Endothelial cell (in vitro differentiated cells): ENCODE data around the gene FRS2. TPM values are rescaled to one million over a fixed set of nuclear protein-coding genes. Genes with fewer than 3 reads are reported as not detected.

Experiments used
- DNase-seq: peaks from one replicate; pipeline ENCODE4 v3.0.0; 2021; ENCODE audit warnings: low spot score
- H3K27ac Mint-ChIP-seq: one replicate; pipeline ENCODE4 v1.8.0; 2021; ENCODE audit warnings: mixed read lengths, inconsistent platforms; ENCODE audit not compliant: unreplicated experiment
- H3K27me3 Mint-ChIP-seq: one replicate; pipeline ENCODE4 v1.8.0; 2021; ENCODE audit warnings: mild to moderate bottlenecking, moderate library complexity, mixed read lengths, inconsistent platforms; ENCODE audit not compliant: unreplicated experiment
- H3K36me3 Mint-ChIP-seq: one replicate; pipeline ENCODE4 v1.8.0; 2021; ENCODE audit warnings: mild to moderate bottlenecking, low read depth, mixed read lengths, inconsistent platforms; ENCODE audit not compliant: unreplicated experiment
- H3K4me1 Mint-ChIP-seq: one replicate; pipeline ENCODE4 v1.8.0; 2021; ENCODE audit warnings: mild to moderate bottlenecking, mixed read lengths, inconsistent platforms; ENCODE audit not compliant: unreplicated experiment
- H3K4me3 Mint-ChIP-seq: one replicate; pipeline ENCODE4 v1.8.0; 2021; ENCODE audit warnings: mild to moderate bottlenecking, mixed read lengths, inconsistent platforms; ENCODE audit not compliant: unreplicated experiment
- H3K9me3 Mint-ChIP-seq: one replicate; pipeline ENCODE4 v1.8.0; 2021; ENCODE audit warnings: mixed read lengths, inconsistent platforms; ENCODE audit not compliant: unreplicated experiment
- total RNA-seq: library from RNA; stranded (reverse); fragmentation: NEBNext Ultra II Directional; extraction: Animal tissue kit (Norgen Biotek cat#: 25700); gene quantifications from one replicate; pipeline ENCODE4 v1.2.1, GENCODE V29; 2021; ENCODE audit not compliant: unreplicated experiment
- TF ChIP-seq, protein P1 (sequence below): fragments of 200-600 bp; sonication (generic); IDR thresholded peaks from one replicate; pipeline ENCODE4 v1.5.0; 2021; ENCODE audit warnings: antibody characterized with exemption; ENCODE audit not compliant: unreplicated experiment

The FRS2 gene
- total RNA-seq, 1 donor from 2014 or later: 22.9 TPM

DNA sequence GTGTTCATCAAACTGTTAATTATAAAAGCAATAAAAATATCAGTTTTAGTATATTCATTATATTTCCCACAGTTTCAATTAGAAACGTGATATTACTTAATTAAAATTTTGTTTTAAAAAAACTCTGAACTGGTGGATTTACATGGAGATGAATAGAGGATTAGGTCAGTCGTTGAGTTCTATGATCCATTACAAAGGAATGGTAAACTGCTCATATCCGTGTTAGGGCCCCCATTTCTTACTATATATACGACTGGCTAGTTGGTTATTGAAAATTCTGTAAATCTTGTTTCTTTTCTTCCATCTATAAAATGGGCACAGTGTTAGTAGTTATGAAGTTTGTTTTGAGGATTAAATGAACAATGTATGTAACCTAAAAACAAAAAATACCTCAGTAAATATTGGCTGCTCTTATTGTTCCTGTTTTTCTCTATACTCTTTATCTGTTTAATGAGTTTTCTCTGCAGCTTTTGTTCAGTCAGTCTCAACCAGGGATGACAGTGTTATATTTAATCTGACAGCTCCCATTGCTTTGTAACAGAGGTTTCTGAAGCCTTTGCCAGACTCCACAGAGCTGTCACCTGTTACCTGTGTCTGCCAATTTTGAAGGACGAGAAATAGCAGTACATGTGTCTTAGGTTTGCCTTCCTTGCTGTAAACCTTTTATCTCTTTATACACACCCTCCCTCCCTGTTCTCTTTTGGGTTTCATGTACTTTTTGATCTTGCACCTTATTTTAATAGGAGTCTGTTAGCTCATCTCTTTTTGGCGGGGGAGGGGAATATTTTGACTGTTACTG is 41.5 kb downstream of the FRS2 start:
- TF ChIP-seq, protein P1, sequence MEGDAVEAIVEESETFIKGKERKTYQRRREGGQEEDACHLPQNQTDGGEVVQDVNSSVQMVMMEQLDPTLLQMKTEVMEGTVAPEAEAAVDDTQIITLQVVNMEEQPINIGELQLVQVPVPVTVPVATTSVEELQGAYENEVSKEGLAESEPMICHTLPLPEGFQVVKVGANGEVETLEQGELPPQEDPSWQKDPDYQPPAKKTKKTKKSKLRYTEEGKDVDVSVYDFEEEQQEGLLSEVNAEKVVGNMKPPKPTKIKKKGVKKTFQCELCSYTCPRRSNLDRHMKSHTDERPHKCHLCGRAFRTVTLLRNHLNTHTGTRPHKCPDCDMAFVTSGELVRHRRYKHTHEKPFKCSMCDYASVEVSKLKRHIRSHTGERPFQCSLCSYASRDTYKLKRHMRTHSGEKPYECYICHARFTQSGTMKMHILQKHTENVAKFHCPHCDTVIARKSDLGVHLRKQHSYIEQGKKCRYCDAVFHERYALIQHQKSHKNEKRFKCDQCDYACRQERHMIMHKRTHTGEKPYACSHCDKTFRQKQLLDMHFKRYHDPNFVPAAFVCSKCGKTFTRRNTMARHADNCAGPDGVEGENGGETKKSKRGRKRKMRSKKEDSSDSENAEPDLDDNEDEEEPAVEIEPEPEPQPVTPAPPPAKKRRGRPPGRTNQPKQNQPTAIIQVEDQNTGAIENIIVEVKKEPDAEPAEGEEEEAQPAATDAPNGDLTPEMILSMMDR: no peak
- Mint-ChIP-seq H3K9me3 (no peaks in the 10 kb centered on the region), H3K4me1 (peaks cover 16% of the 10 kb centered on the region), H3K27ac (no peak overlapping the region), H3K27me3 (no peaks in the 10 kb centered on the region), H3K36me3 (no peaks in the 10 kb centered on the region), H3K4me3 (no peak overlapping the region)
- no peak for DNase-seq

DNA sequence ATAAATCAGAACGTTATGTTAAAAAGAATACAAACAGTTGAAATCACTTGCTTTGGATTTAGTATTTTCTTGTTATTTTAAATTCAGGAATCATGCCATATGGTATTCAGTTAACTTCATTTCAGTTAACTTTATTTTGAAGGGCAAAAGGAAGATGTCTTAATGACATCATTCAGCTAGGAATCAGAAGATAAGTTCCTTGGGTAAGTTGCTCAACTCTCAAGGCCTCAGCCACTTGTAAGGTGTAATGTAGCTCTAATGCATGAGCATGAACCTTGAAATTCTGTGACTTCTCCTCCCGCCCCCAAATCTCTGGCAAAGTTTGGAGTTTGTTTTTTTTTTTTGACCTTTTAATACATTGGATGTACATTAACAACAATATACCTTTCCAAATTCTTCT is 42.6 kb downstream of the FRS2 start:
- Mint-ChIP-seq H3K4me3 (no peak overlapping the region), H3K27ac (no peak overlapping the region), H3K9me3 (no peaks in the 10 kb centered on the region), H3K4me1 (peaks cover 16% of the 10 kb centered on the region), H3K27me3 (no peaks in the 10 kb centered on the region), H3K36me3 (no peaks in the 10 kb centered on the region)
- TF ChIP-seq, protein P1: no peak
- no peak for DNase-seq

DNA sequence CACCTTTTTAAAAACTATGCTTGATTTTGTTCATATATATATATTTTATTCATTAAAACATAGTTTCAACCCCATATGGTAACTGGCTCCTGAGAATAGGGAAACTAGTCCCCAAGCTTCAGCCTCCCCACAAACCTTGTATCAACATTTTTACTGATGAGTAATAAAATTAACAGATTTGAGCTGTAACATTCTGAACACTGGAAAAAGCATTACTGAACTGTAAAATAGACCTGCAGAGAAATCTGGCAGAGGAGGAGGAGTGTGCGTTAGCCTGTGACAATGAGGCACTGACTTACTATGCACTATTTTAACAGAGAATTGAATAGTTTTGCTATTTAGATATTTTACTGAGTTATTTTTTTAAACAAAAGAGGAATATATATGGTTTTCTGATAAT is 43.1 kb downstream of the FRS2 start:
- no peak overlapping the region for H3K4me3 Mint-ChIP-seq
- H3K36me3 Mint-ChIP-seq: no peaks in the 10 kb centered on the region
- H3K4me1 Mint-ChIP-seq: peaks cover 16% of the 10 kb centered on the region
- no peaks in the 10 kb centered on the region for H3K27me3 Mint-ChIP-seq
- DNase-seq: no peak
- H3K27ac Mint-ChIP-seq: no peak overlapping the region
- TF ChIP-seq, protein P1: no peak
- H3K9me3 Mint-ChIP-seq: no peaks in the 10 kb centered on the region

DNA sequence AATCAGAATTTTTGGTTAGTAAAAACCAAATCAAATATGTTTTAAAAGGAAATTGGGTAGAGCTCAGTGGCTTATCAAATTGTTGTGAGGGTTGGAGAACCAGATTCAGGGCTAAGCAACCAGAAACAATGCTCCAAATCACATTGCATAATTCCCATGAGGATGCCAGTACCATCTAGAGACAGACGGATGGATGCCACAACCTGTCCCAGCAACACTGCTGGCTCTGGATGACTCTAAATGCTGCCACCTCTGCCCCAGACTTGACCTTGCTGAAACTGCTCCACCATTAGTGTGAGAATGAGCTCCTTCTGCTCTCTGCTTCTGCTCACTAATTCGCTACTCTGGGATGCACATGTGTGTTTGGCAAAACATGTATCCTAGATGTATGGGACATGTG is 43.9 kb downstream of the FRS2 start:
- Mint-ChIP-seq H3K27me3 (no peaks in the 10 kb centered on the region), H3K36me3 (no peaks in the 10 kb centered on the region), H3K9me3 (no peaks in the 10 kb centered on the region), H3K4me3 (no peak overlapping the region), H3K4me1 (peaks cover 14% of the 10 kb centered on the region), H3K27ac (no peak overlapping the region)
- no peak for DNase-seq
- TF ChIP-seq, protein P1: no peak

DNA sequence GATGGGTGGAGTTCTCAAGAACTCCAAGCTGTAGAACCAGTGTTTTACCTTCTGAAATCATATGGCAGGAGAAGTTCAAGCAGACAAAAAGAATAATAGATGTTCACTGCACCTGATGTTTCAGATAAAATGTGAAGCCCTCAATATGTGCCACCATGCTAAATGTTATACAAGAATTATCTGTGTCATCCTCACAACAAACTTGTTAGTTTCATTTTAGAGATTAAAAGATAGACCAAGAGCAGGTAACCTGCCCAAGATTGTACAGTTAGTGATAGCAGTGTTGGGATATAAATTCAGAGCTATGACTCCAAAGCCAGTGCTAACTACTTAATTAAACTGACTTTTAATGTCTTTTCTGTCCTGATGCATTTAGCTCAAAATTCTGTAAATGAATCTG is 44.7 kb downstream of the FRS2 start:
- no peak overlapping the region for H3K27ac Mint-ChIP-seq
- H3K36me3 Mint-ChIP-seq: no peaks in the 10 kb centered on the region
- H3K4me1 Mint-ChIP-seq: peaks cover 9% of the 10 kb centered on the region

More for the DNA sequence above, 44.7 kb downstream of the FRS2 start:
- Mint-ChIP-seq H3K9me3 (no peaks in the 10 kb centered on the region), H3K27me3 (no peaks in the 10 kb centered on the region), H3K4me3 (no peak overlapping the region)
- DNase-seq: no peak
- TF ChIP-seq, protein P1: no peak
